GM04503 (cell line): ENCODE data around the gene RPP14.

Experiments
- DNase-seq: peaks from one replicate; pipeline ENCODE4 v3.0.0-alpha.2; 2012; ENCODE audit warnings: low read depth

The RPP14 gene

DNA sequence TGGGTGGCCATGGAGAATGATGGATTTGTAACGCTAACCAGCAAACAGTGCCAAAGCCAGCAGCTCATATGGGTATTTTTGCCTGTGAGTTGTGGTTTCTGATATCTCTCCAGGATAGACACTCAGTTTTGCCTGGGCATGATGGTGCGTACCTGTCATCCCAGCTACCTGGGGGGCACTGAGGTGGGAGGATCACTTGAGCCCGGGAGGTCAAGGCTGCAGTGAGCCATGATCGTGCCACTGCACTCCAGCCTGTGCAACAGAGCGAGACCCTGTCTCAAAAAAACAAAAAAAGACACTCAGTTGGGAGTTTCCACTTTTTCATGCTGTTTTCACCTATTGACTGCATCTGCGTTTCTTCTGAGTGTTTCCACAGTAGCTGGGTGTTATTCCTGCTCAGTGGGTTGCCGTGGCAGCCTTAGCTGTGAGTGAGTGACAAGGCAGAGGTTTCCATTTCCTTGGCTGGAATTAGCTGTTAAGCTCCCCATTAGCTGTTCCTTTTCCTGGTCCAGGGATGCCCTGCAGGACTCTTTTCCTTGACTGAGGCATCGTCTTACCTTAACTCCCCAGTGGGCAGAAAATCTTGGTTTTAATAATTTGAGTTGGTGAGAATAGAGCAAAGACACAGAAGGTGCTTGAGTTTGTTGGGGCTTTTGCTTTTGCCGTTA lies 14.2 kb upstream of the RPP14 start:
- DNase-seq: no peak

DNA sequence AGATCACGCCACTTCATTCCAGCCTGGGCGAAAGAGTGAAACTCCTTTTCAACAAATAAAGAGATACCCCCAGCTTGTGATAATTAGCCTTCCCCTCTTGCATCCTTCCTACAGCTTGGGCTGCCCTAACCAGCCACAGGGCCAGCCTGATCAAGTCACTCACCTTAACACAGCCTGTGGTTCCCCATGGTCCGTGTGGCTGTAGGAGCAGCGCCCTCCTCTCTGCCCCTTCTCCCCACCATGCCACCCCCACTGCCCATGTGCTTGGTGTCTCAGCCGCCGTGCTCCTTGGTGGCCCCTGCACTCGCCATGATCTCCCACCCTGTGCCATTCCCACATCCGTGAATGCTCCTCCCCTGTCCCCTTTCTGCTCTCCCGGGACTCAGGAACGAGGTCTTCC lies 13.2 kb upstream of the RPP14 start:
- no peak for DNase-seq

DNA sequence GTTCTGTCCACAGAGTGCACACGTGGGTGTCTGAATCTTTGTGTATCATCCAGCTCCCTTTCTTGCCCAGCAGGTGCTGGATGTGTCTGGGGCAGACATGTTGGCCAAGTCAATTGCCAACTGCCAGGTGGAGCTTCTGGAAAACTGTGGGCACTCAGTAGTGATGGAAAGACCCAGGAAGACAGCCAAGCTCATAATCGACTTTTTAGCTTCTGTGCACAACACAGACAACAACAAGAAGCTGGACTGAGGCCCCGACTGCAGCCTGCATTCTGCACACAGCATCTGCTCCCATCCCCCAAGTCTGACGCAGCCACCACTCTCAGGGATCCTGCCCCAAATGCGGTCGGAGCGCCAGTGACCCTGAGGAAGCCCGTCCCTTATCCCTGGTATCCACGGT lies 12.5 kb upstream of the RPP14 start:
- no peak for DNase-seq

- DNase-seq: no peak
These were observed 9.8 kb upstream of the RPP14 start for GRCh38 chr3:58296269-58296668.

- DNase-seq: no peak
These were observed 9.2 kb upstream of the RPP14 start for GRCh38 chr3:58296843-58297242.

- no peak for DNase-seq
These were observed 7.9 kb upstream of the RPP14 start for GRCh38 chr3:58298190-58298589.

DNA sequence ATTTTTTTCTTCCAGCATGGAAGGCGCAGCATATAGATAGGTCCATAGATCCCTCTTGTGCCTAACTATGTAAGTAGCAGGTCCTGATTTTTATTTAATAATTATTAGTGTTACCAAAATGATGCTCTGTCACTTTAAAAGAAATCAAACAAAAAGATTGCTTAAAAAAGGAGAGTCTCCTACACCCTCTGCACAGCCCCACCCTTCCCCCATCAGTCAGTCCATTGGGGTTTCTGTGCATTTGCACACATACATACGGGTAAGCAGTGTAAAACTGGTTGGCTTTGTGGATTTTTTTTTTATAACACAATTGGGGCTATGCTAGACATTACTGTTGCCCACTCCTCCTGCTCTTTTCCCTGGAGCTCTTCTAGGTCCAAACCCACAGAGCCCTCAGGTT lies 7.0 kb upstream of the RPP14 start:
- no peak for DNase-seq

- no peak for DNase-seq
These were observed 6.1 kb upstream of the RPP14 start for GRCh38 chr3:58299839-58300516.

- no peak for DNase-seq
These were observed 1.7 kb downstream of the RPP14 start for GRCh38 chr3:58307639-58308215.

DNA sequence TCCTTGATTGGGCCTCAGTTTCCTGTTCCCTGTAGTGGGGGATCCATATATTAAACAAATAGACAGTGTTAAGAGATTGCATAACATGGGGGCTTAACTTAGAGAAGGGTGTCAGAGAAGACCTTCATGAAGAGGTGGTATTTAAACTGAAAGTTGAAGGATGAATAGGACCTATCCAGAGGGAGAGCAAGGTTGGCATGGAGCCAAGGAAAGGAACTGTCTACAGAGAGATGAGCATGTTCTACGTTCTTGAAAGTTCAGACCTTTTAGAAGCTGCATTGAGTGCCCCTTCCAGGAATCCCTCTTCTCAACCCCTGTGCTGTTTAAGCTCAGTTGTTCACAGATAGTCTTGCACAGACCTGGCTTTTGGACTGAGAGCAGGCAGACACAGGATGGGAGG lies 2.7 kb downstream of the RPP14 start:
- DNase-seq: no peak

DNA sequence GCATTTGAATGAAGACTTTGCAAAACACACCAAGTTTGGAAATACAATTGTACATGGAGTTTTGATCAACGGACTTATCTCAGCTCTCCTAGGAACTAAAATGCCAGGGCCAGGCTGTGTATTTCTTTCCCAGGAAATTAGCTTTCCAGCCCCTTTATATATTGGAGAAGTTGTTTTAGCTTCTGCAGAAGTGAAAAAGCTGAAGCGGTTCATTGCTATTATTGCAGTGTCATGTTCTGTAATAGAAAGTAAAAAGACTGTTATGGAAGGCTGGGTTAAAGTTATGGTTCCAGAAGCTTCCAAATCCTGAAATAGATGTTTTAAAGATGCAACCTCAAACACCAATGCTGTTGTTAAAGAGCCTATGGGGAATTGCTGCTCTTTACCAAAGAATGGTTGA lies 11.8 kb downstream of the RPP14 start:
- DNase-seq: no peak

DNA sequence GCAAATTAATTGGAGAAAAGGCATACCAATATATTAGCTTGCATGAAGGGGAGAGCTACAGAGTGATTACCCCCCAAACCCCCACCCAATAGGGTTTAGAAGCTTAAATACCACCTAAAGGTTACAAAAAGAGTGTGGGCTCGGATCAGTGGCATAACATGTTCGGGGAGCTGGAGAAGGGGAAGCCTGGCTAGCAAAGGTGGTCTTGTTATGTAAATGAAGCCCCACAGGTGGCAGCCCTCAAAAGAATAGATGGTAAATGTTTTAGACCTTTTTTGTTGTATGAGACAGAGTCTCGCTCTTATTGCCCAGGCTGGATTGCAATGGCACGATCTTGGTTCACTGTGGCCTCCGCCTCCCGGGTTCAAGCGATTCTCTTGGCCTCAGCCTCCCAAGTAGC lies 15.7 kb downstream of the RPP14 start:
- no peak for DNase-seq

- DNase-seq: no peak
These were observed 16.7 kb downstream of the RPP14 start for GRCh38 chr3:58322793-58323192.

GRCh38 chr3:58323529-58324390 lies 17.7 kb downstream of the RPP14 start:
- DNase-seq: no peak

- no peak for DNase-seq
These were observed 18.6 kb downstream of the RPP14 start for GRCh38 chr3:58324391-58325390.

GRCh38 chr3:58325525-58325992 lies 19.5 kb downstream of the RPP14 start:
- no peak for DNase-seq

DNA sequence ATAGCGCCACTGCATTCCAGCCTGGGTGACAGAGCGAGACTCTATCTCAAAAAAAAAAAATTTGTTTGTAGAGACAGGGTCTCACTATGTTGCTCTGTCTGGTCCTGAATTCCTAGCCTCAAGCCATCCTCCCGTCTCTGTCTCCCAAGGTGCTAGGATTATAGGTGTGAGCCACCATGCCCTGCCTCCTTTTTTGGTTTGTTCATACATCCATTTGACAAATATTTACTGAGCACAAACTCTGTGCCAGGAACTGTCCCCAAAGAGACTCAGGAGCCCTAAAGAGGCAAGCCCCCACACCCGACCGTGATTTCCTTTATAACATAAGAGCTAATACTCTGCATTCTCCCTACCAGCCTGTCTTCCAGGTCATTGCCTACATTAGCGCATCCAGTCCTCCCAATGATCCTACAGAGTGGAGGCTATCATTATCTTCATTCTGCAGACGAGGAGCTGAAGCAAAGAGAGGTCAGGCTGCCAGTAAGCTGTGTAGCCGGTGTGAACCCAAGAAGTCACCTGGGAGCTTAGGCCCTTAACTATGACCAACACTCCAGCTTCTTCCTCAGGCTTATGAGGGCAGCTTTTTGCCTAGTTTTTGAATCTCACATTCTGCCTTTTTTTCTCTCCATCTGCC lies 20.3 kb downstream of the RPP14 start:
- no peak for DNase-seq

DNA sequence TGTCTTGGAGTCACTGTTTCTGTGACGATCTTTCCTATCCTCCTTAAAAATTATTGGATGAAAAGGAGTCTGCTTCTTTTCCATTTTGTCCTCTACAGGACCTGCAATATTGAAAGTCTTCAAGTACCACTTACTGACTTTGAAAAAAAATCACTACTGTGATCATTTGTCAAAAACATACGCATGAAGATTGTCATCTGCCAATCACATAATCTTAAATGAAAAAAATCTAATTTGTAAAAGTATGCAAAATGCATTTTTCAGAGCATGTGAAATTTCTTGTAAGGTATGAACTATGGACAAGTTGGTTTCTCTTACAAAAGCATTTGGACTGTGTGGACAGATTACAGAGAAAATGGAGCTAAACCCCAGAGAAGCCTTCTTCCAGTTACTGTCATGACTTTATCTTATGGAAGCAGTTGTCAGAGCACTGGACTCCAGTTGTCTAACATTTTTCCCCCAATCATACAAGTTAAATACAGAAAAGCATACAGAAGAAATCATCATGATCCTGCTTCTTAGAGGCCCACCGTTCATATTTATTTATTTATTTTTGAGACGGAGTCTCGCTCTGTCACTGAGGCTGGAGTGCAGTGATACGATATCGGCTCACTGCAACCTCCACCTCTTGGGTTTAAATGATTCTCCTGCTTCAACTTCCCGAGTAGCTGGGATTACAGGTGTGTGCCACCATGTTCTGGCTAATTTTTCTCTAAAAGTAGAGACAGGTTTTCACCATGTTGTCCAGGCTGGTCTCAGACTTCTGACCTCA lies 23.3 kb downstream of the RPP14 start:
- DNase-seq: no peak

- no peak for DNase-seq
These were observed 23.9 kb downstream of the RPP14 start for GRCh38 chr3:58329922-58330413.
